ENCODE results near the gene VAV3.

The VAV3 gene

DNA sequence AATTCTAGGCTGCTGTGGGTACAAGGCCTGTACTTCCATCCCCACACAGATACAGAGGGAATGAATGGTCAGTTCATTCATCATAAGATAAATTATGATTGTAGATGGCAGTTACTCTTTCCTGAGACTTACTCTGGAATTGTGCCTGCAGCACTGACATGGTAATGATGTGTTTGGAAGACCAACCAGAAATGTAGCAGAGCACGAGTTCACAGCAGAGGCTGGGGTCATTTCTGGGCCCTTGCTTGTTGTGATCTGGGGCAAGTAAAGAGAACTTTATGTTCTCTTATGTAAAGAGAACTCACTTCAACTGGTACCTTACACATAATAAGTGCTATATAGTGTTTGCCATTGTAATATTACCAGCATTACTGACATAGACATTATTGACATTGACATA lies 412.2 kb downstream of the VAV3 start:
- no peak for DNase-seq (ENCODE audit: extremely low read depth, low read depth)
- no peak for TF ChIP-seq CTCF (IDR thresholded peaks at IDR 0.05; ENCODE audit: low read depth, low read length)

DNA sequence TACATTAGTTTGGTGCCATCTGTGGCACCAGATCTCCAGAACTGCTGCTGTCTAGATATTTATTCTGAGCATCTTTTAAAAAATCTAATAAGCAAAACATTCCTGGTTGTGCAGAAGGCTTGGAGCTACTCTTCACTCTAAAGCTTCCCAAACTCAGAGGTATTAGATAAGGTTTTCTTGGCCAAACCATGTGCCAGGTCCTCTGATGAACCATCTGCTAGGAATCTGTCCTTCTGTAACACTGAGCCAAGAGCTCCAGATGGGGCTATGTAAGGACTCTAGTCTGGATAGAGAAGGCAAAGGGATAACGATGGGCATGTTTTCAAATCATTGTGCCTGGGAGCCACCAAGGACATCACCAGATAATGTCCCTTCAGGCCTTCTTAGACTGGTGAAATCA lies 413.5 kb downstream of the VAV3 start:
- no peak for DNase-seq (ENCODE audit: extremely low read depth, low read depth)
- no peak for TF ChIP-seq CTCF (IDR thresholded peaks at IDR 0.05; ENCODE audit: low read depth, low read length)

DNA sequence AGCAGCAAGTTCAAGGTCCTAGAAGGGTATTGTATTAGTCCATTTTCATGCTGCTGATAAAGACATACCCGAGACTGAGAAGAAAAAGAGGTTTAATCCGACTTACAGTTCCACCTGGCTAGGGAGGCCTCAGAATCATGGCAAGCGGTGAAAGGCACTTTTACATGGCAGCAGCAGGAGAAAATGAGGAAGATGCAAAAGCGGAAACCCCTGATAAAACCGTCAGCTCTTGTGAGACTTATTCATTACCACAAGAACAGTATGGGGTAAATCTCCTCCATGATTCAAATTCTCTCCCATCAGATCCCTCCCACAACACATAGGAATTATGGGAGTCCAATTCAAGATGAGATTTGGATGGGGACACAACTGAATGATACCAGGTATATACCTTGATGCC lies 414.6 kb downstream of the VAV3 start:
- DNase-seq (ENCODE audit: extremely low read depth, low read depth) = no peak
- no peak for TF ChIP-seq CTCF (IDR thresholded peaks at IDR 0.05; ENCODE audit: low read depth, low read length)

GRCh38 chr1:107549152-107549810 lies 415.7 kb downstream of the VAV3 start:
- DNase-seq (ENCODE audit: extremely low read depth, low read depth) = no peak
- TF ChIP-seq CTCF (IDR thresholded peaks at IDR 0.05; ENCODE audit: low read depth, low read length) = no peak

DNA sequence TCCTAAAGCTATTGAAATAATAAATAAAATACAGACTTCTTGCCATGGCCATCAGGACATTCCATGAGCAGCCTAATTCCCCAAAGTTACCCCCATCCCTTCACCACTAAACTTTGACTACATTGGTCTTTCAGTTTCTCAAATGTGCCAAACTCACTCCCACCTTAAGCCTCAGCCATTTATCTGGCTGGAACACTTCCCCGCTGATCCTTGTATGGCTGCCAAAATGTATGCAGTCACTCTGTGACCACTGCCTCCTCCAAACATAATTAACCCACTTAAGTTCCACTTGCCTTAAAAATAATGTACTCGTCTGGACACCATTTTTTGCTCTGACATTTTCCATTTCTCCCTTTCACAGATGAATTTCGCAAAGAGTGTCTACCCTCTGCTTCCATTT lies 416.7 kb downstream of the VAV3 start:
- no peak for TF ChIP-seq CTCF (IDR thresholded peaks at IDR 0.05; ENCODE audit: low read depth, low read length)
- no peak for DNase-seq (ENCODE audit: extremely low read depth, low read depth)

GRCh38 chr1:107547363-107548155 lies 417.4 kb downstream of the VAV3 start:
- TF ChIP-seq CTCF (IDR thresholded peaks at IDR 0.05; ENCODE audit: low read depth, low read length) = no peak
- DNase-seq (ENCODE audit: extremely low read depth, low read depth) = no peak

- DNase-seq (ENCODE audit: extremely low read depth, low read depth) = no peak
- TF ChIP-seq CTCF (IDR thresholded peaks at IDR 0.05; ENCODE audit: low read depth, low read length) = no peak
Measured at GRCh38 chr1:107546576-107546975, 418.4 kb downstream of the VAV3 start.
